Stomach (tissue), 9 donors: ENCODE data around the gene TMEM255B. TPM values are rescaled to one million over a fixed set of nuclear protein-coding genes. Genes with fewer than 3 reads are reported as not detected.

Source experiments
- DNase-seq, 2 donors: peaks; one replicate each; pipeline versions ENCODE4 v3.0.0 to v3.0.0-alpha.2; 2013 to 2019
- H3K27ac ChIP-seq, 5 donors: fragments of 200-600 bp in 4 of 5; sonication (generic) in 4 of 5; one replicate each; pipeline ENCODE4 v1.5.1; 2013 to 2019; ENCODE audit warnings: mild to moderate bottlenecking in 1 of 5, moderate library complexity in 1 of 5
- H3K27me3 ChIP-seq, 3 donors: fragments of 200-600 bp; sonication (generic); one replicate each; pipeline ENCODE4 v1.5.1; 2017 to 2019; ENCODE audit warnings: mixed run types in 1 of 3
- H3K36me3 ChIP-seq, 4 donors: fragments of 200-600 bp; sonication (generic); 1 replicate in 3 of 4; 2 replicates in 1 of 4; pipeline ENCODE4 v1.5.1; 2016 to 2019
- H3K4me1 ChIP-seq, 4 donors: fragments of 200-600 bp; sonication (generic); one replicate each; pipeline ENCODE4 v1.5.1; 2016 to 2019
- H3K4me3 ChIP-seq, 4 donors: fragments of 200-600 bp; sonication (generic) in 3 of 4; one replicate each; pipeline ENCODE4 v1.5.1; 2016 to 2019; ENCODE audit warnings: mild to moderate bottlenecking in 1 of 4
- H3K9me3 ChIP-seq, 4 donors: fragments of 200-600 bp; sonication (generic); one replicate each; pipeline ENCODE4 v1.5.1; 2016 to 2019
- CTCF ChIP-seq, 7 experiments: fragments of 450-650 bp in 4 of 7; fragments of 200-600 bp in 3 of 7; sonication (generic) in 3 of 7; IDR thresholded peaks; one replicate each; pipeline ENCODE4 v1.5.1; 2016 to 2019; ENCODE audit warnings: antibody characterized with exemption in 7 of 7, control low read depth in 2 of 7, mild to moderate bottlenecking in 1 of 7
- EP300 ChIP-seq: sonication (generic); formaldehyde crosslinking; IDR thresholded peaks from one replicate; pipeline ENCODE4 v1.6.1; 2017; ENCODE audit warnings: antibody characterized with exemption
- POLR2A ChIP-seq, 4 donors: fragments of 450-650 bp; IDR thresholded peaks; one replicate each; pipeline ENCODE4 v1.6.1; 2016; ENCODE audit warnings: antibody characterized with exemption in 4 of 4, control low read depth in 2 of 4, mild to moderate bottlenecking in 1 of 4, moderate library complexity in 1 of 4
- POLR2AphosphoS5 ChIP-seq, 3 donors: sonication (generic); formaldehyde crosslinking; IDR thresholded peaks; one replicate each; pipeline ENCODE4 v1.6.1; 2016; ENCODE audit warnings: antibody characterized with exemption in 3 of 3
- WGBS, 5 donors: extraction: QIAGEN DNeasy Blood & Tissue Kit in 3 of 5; methylation state at CpG; one replicate each; pipeline versions ENCODE4 v1.1.5 to v1.1.7; 2013 to 2018; 5-methylcytosine and 5-hydroxymethylcytosine counted together
- intact Hi-C: fragments of 100-400 bp; cut with DNase I; formaldehyde crosslinking; loops from one replicate; pipeline ENCODE4 v1.15.1; 2023; ENCODE audit warnings: low total_unique reads
- polyA plus RNA-seq, 3 donors: library from polyadenylated mRNA; stranded (reverse); fragments of 200-250 nt; gene quantifications; one replicate each; pipeline ENCODE4 v1.2.3, GENCODE V29; 2013
- total RNA-seq, 5 donors: library from RNA; depleted of rRNA; stranded (reverse); fragments of >200 nt; gene quantifications; one replicate each; pipeline versions ENCODE4 v1.1.0 to v1.2.3, GENCODE V29; 2014 to 2016
- donor health status: healthy with polysubstance abuse.
- donor health status: Bipolar disorder and iron deficiency.
- donor health status: healthy.

TMEM255B gene
- total and polyA plus RNA-seq, 8 donors = 1.3 to 7.9 (median 4.6) TPM; not detected in 1

- no peaks in the 10 kb centered on the region for H3K9me3 ChIP-seq
- intact Hi-C loops = no loop called here
- no peak overlapping the region for H3K4me3 ChIP-seq
- H3K27me3 ChIP-seq = peaks cover 0 to 11% (median 0%) of the 10 kb centered on the region in 3 donors
- no peaks in the 10 kb centered on the region for H3K36me3 ChIP-seq
- H3K27ac ChIP-seq = no peak overlapping the region
- 9 to 16% (median 11%) methylated on average over 10 to 15 of the region's 15 CpGs for WGBS, 5 donors
- peak in 1 of 2 donors; percentile 84 for DNase-seq
- TF ChIP-seq CTCF (IDR thresholded peaks at IDR 0.05) (no peak), POLR2AphosphoS5 (IDR thresholded peaks at IDR 0.05) (no peak), EP300 (no peak), POLR2A (IDR thresholded peaks at IDR 0.05) (no peak)
- peaks cover 0 to 13% (median 11%) of the 10 kb centered on the region in 4 donors for H3K4me1 ChIP-seq
These were observed 43.1 kb downstream of the TMEM255B start for GRCh38 chr13:113802090-113802531.

DNA sequence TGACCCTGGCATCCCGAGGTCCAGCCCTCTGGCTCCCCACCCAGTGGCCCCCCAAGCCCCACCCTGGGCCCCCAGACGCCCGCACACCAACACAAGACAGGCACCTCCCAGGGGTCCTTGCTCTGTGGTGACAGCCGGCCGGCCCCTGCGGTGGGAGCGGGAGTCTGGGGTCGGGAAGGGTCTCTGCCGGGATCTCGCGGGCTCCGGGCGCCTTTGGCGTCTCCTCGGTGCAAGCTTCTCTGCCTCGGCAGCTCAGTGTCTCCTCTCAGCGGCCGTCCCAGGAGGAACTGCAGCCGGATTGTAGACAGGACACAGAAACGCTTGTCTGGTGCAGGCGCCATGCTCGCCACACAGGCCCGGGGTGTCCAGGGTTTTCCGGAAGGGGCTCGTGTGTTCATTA lies 43.7 kb downstream of the TMEM255B start:
- Histone ChIP-seq H3K27me3 (peaks cover 0 to 11% (median 0%) of the 10 kb centered on the region in 3 donors), H3K27ac (no peak overlapping the region), H3K36me3 (no peaks in the 10 kb centered on the region), H3K9me3 (peaks cover 0 to 2% (median under 1%) of the 10 kb centered on the region in 4 donors), H3K4me3 (no peak overlapping the region), H3K4me1 (peaks cover 0 to 13% (median 11%) of the 10 kb centered on the region in 4 donors)
- DNase-seq = no peak
- intact Hi-C loops = no loop called here
- 49 to 78% (median 73%) methylated on average over 23 to 25 of the region's 25 CpGs for WGBS, 5 donors
- TF ChIP-seq POLR2AphosphoS5 (IDR thresholded peaks at IDR 0.05) (no peak), POLR2A (IDR thresholded peaks at IDR 0.05) (no peak), CTCF (IDR thresholded peaks at IDR 0.05) (no peak), EP300 (no peak)

DNA sequence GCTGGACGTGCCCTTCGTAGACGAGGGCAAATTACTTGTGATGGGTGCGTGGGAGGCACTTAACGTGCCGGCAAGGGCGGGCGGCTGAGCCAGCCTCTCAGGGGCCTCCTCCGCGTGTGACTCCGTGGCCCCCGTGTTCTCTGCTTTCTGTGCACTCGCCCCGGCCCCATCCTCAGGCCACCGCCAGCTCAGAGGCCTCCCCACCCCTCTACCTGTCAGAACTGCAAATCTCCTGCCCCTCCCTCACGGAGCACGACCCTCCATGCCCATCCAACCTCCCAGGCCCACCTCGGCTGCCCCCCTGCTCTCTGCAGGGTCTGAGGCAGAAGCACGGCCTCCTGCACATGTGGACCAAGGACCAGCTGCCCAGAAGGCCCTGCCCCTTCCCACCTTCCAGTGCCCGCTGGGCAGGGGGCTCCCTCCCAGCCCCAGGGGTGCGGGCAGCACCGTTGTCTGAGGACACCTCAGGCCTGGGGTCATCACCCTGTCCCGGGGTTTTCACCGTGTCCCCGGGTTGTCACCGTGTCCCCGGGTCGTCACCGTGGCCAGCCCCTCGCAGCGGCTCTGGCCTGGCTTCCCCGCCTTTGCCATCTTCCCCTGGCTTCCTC lies 44.5 kb downstream of the TMEM255B start:
- no peak for DNase-seq
- TF ChIP-seq POLR2A (IDR thresholded peaks at IDR 0.05) (no peak), POLR2AphosphoS5 (IDR thresholded peaks at IDR 0.05) (no peak), EP300 (no peak), CTCF (IDR thresholded peaks at IDR 0.05) (no peak)
- peaks cover 0 to 13% (median 11%) of the 10 kb centered on the region in 4 donors for H3K4me1 ChIP-seq
- no peak overlapping the region for H3K27ac ChIP-seq
- no peaks in the 10 kb centered on the region for H3K36me3 ChIP-seq
- H3K27me3 ChIP-seq = peaks cover 0 to 11% (median 0%) of the 10 kb centered on the region in 3 donors
- 79 to 87% (median 82%) methylated on average over 26 to 32 of the region's 32 CpGs for WGBS, 5 donors
- H3K9me3 ChIP-seq = peaks cover 0 to 9% (median 7%) of the 10 kb centered on the region in 4 donors
- intact Hi-C loops = no loop called here
- H3K4me3 ChIP-seq = no peak overlapping the region

- Histone ChIP-seq H3K36me3 (no peaks in the 10 kb centered on the region), H3K9me3 (peaks cover 0 to 15% (median 10%) of the 10 kb centered on the region in 4 donors), H3K27me3 (peaks cover 0 to 11% (median 0%) of the 10 kb centered on the region in 3 donors), H3K4me3 (no peak overlapping the region), H3K4me1 (peaks cover 0 to 13% (median 11%) of the 10 kb centered on the region in 4 donors), H3K27ac (no peak overlapping the region)
- DNase-seq = no peak
- 87 to 90% (median 89%) methylated on average over 31 to 34 of the region's 34 CpGs for WGBS, 5 donors
- intact Hi-C loops = no loop called here
- TF ChIP-seq POLR2A (IDR thresholded peaks at IDR 0.05) = no peak
- TF ChIP-seq CTCF (IDR thresholded peaks at IDR 0.05) = no peak
- no peak for TF ChIP-seq EP300
- no peak for TF ChIP-seq POLR2AphosphoS5 (IDR thresholded peaks at IDR 0.05)
These were observed 45.1 kb downstream of the TMEM255B start for GRCh38 chr13:113804017-113804702.
